GM23338 (cell line): Measurements from ENCODE around the gene CDK10. TPM values are rescaled to one million over a fixed set of nuclear protein-coding genes. Genes with fewer than 3 reads are reported as not detected.

ENCODE experiments used
- ATAC-seq: fragments of 200-7000 bp; cut with Tn5 transposase; 3 replicates; pipeline ENCODE4 v1.9.1; 2020
- DNase-seq: peaks from one replicate; pipeline ENCODE4 v3.0.0-alpha.2; 2015; ENCODE audit warnings: low spot score
- H2AFZ ChIP-seq: fragments of 200-600 bp; sonication (generic); 2 replicates; pipeline ENCODE4 v1.8.0; 2016; ENCODE audit warnings: antibody characterized with exemption, mild to moderate bottlenecking, moderate library complexity
- H3F3A ChIP-seq: fragments of 200-600 bp; sonication (generic); replicated peaks from 2 replicates; pipeline ENCODE4 v1.8.0; 2017; ENCODE audit warnings: antibody characterized with exemption, mixed run types, low read depth
- H3K27ac ChIP-seq: fragments of 200-600 bp; sonication (generic); 2 replicates; pipeline ENCODE4 v1.6.1; 2016; ENCODE audit warnings: low read depth
- H3K27me3 ChIP-seq: fragments of 200-600 bp; sonication (generic); 2 replicates; pipeline ENCODE4 v1.8.0; 2016; ENCODE audit warnings: mild to moderate bottlenecking, mixed run types, moderate library complexity; ENCODE audit not compliant: insufficient read depth
- H3K36me3 ChIP-seq: fragments of 200-600 bp; sonication (generic); 2 replicates; pipeline ENCODE4 v1.8.0; 2016; ENCODE audit warnings: mild to moderate bottlenecking; ENCODE audit not compliant: insufficient read depth
- H3K4me1 ChIP-seq: fragments of 200-600 bp; sonication (generic); 2 replicates; pipeline ENCODE4 v1.8.0; 2016; ENCODE audit warnings: mild to moderate bottlenecking, moderate library complexity; ENCODE audit not compliant: insufficient read depth
- H3K4me2 ChIP-seq: fragments of 200-600 bp; sonication (generic); 2 replicates; pipeline ENCODE4 v1.7.1; 2017; ENCODE audit warnings: mixed run types
- H3K4me3 ChIP-seq: fragments of 200-600 bp; sonication (generic); 2 replicates; pipeline ENCODE4 v1.6.1; 2016; ENCODE audit warnings: mixed run types
- H3K79me2 ChIP-seq: fragments of 200-600 bp; sonication (generic); replicated peaks from 2 replicates; pipeline ENCODE4 v1.8.0; 2017; ENCODE audit warnings: mild to moderate bottlenecking; ENCODE audit not compliant: insufficient read depth
- H3K9me2 ChIP-seq: fragments of 200-600 bp; sonication (generic); 2 replicates; pipeline ENCODE4 v1.8.0; 2017; ENCODE audit not compliant: insufficient read depth
- H4K20me1 ChIP-seq: fragments of 200-600 bp; sonication (generic); replicated peaks from 2 replicates; pipeline ENCODE4 v1.8.0; 2017; ENCODE audit warnings: mild to moderate bottlenecking; ENCODE audit not compliant: insufficient read depth
- H3K27ac Mint-ChIP-seq: 2 replicates; pipeline ENCODE4 v1.8.0; 2020; ENCODE audit warnings: inconsistent platforms, mild to moderate bottlenecking, moderate library complexity, mixed read lengths
- H3K27me3 Mint-ChIP-seq: 3 replicates; pipeline ENCODE4 v1.8.0; 2022; ENCODE audit warnings: low read depth, mild to moderate bottlenecking, moderate library complexity, mixed read lengths, inconsistent platforms; ENCODE audit not compliant: insufficient read depth, poor library complexity
- H3K36me3 Mint-ChIP-seq: 3 replicates; pipeline ENCODE4 v1.8.0; 2021; ENCODE audit warnings: low read depth, mild to moderate bottlenecking, inconsistent platforms, moderate library complexity, mixed read lengths
- H3K4me1 Mint-ChIP-seq: 3 replicates; pipeline ENCODE4 v1.8.0; 2020; ENCODE audit warnings: mild to moderate bottlenecking, inconsistent platforms, mixed read lengths
- H3K4me3 Mint-ChIP-seq: 3 replicates; pipeline ENCODE4 v1.8.0; 2021; ENCODE audit warnings: moderate library complexity, mild to moderate bottlenecking, inconsistent platforms, mixed read lengths
- H3K9me3 Mint-ChIP-seq: 3 replicates; pipeline ENCODE4 v1.8.0; 2020; ENCODE audit warnings: moderate library complexity, mild to moderate bottlenecking, inconsistent platforms, mixed read lengths
- CREB1 ChIP-seq: fragments of 250-450 bp; sonication (Bioruptor Pico); IDR thresholded peaks from 2 replicates; pipeline ENCODE4 v1.5.0; 2020; ENCODE audit warnings: low read depth, mild to moderate bottlenecking, moderate library complexity
- EZH2 ChIP-seq: fragments of 200-600 bp; sonication (generic); IDR thresholded peaks from one replicate; pipeline ENCODE4 v1.8.0; 2017; ENCODE audit warnings: antibody characterized with exemption, mild to moderate bottlenecking, low read depth; ENCODE audit not compliant: unreplicated experiment
- EZH2phosphoT487 ChIP-seq: fragments of 200-600 bp; sonication (generic); IDR thresholded peaks from one replicate; pipeline ENCODE4 v1.8.1; 2018; ENCODE audit warnings: antibody characterized with exemption; ENCODE audit not compliant: unreplicated experiment
- JUNB ChIP-seq: IDR thresholded peaks from one replicate; pipeline ENCODE4 v1.6.1; 2016; ENCODE audit warnings: antibody characterized with exemption; ENCODE audit not compliant: unreplicated experiment
- NANOG ChIP-seq: IDR thresholded peaks from 2 replicates; pipeline ENCODE4 v1.6.1; 2016; ENCODE audit warnings: antibody characterized with exemption, borderline replicate concordance
- POLR2AphosphoS5 ChIP-seq: IDR thresholded peaks from 2 replicates; pipeline ENCODE4 v1.6.1; 2016; ENCODE audit warnings: antibody characterized with exemption, low read depth
- STAT1 ChIP-seq: IDR thresholded peaks from one replicate; pipeline ENCODE4 v1.6.1; 2016; ENCODE audit warnings: antibody characterized with exemption; ENCODE audit not compliant: unreplicated experiment
- ZNF114 ChIP-seq: fragments of 250-450 bp; sonication (Bioruptor Pico); IDR thresholded peaks from 2 replicates; pipeline ENCODE4 v1.5.0; 2020; ENCODE audit warnings: mild to moderate bottlenecking, moderate library complexity
- ZNF331 ChIP-seq: fragments of 250-450 bp; sonication (Bioruptor Pico); IDR thresholded peaks from 2 replicates; pipeline ENCODE4 v1.5.0; 2020; ENCODE audit warnings: low read depth, mild to moderate bottlenecking, moderate library complexity
- ZNF462 ChIP-seq: fragments of 250-450 bp; sonication (Bioruptor Pico); IDR thresholded peaks from 2 replicates; pipeline ENCODE4 v1.5.0; 2020; ENCODE audit warnings: mild to moderate bottlenecking, moderate library complexity
- polyA plus RNA-seq: library from polyadenylated mRNA; unstranded; fragments of >200 nt; fragmentation: Nextera tagmentation; extraction: Ambion mirVana; gene quantifications from 2 replicates; pipeline ENCODE4 v1.2.1, GENCODE V29; 2016
- total RNA-seq: library from RNA; depleted of rRNA; stranded (reverse); fragments of >200 nt; shearing (Covaris generic); gene quantifications from 2 replicates; pipeline ENCODE4 v1.2.3, GENCODE V29; 2014
- TF ChIP-seq, protein P1 (sequence below), 2 experiments: fragments of 200-600 bp in 1 of 2; sonication (generic) in 1 of 2; conservative IDR thresholded peaks; 2 replicates each; pipeline versions ENCODE4 v1.5.1 to v1.6.1; 2016 to 2017; ENCODE audit warnings: antibody characterized with exemption in 2 of 2, low read depth in 2 of 2, mild to moderate bottlenecking in 2 of 2, moderate library complexity in 1 of 2
- TF ChIP-seq, protein P2 (sequence below): IDR thresholded peaks from 2 replicates; pipeline ENCODE4 v1.6.1; 2016; ENCODE audit warnings: antibody characterized with exemption
- TF ChIP-seq, protein P3 (sequence below): IDR thresholded peaks from one replicate; pipeline ENCODE4 v1.6.1; 2018; ENCODE audit warnings: antibody characterized with exemption; ENCODE audit not compliant: unreplicated experiment

The CDK10 gene
- total and polyA plus RNA-seq, 2 experiments from 2014 or later: 64.6 to 88.0 TPM

DNA sequence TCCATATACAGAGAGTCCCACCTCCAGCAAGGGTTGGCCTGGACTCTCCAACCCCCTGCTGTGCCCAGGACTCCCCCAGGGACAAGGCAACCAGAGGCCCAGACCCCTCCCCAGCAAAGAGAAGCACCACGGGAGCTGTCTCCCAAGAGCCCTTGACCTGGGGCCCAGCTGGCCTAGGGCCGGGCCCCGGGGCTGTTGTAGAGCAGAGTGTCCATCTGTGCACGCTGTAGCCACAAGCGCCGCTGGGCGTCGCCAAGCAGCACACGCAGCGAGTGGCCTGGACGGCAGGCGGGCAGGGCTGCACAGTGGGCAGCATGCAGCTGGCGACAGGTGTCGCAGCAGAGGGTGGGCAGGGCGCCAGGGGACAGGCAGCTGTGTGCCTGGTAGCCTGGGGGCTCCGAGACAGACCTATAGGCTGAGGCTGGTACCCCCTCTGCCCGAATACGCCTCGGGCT lies 10.7 kb downstream of the CDK10 start:
- no peaks in the 10 kb centered on the region for H3K9me3 Mint-ChIP-seq
- no peak for ATAC-seq
- no peak overlapping the region for H3K27ac Mint-ChIP-seq

More for the DNA sequence above, 10.7 kb downstream of the CDK10 start:
- TF ChIP-seq, protein P1, sequence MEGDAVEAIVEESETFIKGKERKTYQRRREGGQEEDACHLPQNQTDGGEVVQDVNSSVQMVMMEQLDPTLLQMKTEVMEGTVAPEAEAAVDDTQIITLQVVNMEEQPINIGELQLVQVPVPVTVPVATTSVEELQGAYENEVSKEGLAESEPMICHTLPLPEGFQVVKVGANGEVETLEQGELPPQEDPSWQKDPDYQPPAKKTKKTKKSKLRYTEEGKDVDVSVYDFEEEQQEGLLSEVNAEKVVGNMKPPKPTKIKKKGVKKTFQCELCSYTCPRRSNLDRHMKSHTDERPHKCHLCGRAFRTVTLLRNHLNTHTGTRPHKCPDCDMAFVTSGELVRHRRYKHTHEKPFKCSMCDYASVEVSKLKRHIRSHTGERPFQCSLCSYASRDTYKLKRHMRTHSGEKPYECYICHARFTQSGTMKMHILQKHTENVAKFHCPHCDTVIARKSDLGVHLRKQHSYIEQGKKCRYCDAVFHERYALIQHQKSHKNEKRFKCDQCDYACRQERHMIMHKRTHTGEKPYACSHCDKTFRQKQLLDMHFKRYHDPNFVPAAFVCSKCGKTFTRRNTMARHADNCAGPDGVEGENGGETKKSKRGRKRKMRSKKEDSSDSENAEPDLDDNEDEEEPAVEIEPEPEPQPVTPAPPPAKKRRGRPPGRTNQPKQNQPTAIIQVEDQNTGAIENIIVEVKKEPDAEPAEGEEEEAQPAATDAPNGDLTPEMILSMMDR (conservative IDR thresholded peaks at IDR 0.05; ENCODE audit: low read depth in 2 of 2): no peak
- no peak for TF ChIP-seq POLR2AphosphoS5
- TF ChIP-seq NANOG: no peak
- TF ChIP-seq CREB1 (CRISPR knock-in tag): no peak
- TF ChIP-seq ZNF331: no peak
- TF ChIP-seq ZNF114 (CRISPR knock-in tag): no peak
- no peak for TF ChIP-seq EZH2phosphoT487
- TF ChIP-seq, protein P2, sequence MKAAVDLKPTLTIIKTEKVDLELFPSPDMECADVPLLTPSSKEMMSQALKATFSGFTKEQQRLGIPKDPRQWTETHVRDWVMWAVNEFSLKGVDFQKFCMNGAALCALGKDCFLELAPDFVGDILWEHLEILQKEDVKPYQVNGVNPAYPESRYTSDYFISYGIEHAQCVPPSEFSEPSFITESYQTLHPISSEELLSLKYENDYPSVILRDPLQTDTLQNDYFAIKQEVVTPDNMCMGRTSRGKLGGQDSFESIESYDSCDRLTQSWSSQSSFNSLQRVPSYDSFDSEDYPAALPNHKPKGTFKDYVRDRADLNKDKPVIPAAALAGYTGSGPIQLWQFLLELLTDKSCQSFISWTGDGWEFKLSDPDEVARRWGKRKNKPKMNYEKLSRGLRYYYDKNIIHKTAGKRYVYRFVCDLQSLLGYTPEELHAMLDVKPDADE: no peak
- no peak for TF ChIP-seq STAT1
- no peak for TF ChIP-seq ZNF462 (CRISPR knock-in tag)
- TF ChIP-seq EZH2: no peak
- TF ChIP-seq, protein P3, sequence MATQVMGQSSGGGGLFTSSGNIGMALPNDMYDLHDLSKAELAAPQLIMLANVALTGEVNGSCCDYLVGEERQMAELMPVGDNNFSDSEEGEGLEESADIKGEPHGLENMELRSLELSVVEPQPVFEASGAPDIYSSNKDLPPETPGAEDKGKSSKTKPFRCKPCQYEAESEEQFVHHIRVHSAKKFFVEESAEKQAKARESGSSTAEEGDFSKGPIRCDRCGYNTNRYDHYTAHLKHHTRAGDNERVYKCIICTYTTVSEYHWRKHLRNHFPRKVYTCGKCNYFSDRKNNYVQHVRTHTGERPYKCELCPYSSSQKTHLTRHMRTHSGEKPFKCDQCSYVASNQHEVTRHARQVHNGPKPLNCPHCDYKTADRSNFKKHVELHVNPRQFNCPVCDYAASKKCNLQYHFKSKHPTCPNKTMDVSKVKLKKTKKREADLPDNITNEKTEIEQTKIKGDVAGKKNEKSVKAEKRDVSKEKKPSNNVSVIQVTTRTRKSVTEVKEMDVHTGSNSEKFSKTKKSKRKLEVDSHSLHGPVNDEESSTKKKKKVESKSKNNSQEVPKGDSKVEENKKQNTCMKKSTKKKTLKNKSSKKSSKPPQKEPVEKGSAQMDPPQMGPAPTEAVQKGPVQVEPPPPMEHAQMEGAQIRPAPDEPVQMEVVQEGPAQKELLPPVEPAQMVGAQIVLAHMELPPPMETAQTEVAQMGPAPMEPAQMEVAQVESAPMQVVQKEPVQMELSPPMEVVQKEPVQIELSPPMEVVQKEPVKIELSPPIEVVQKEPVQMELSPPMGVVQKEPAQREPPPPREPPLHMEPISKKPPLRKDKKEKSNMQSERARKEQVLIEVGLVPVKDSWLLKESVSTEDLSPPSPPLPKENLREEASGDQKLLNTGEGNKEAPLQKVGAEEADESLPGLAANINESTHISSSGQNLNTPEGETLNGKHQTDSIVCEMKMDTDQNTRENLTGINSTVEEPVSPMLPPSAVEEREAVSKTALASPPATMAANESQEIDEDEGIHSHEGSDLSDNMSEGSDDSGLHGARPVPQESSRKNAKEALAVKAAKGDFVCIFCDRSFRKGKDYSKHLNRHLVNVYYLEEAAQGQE: no peak
- no peak for TF ChIP-seq JUNB
- H3K27me3 ChIP-seq: no peaks in the 10 kb centered on the region
- no peaks in the 10 kb centered on the region for H3K9me2 ChIP-seq
- no peak overlapping the region for H3K27ac ChIP-seq
- peaks cover 28% of the 10 kb centered on the region for H3K36me3 Mint-ChIP-seq
- peaks cover 3% of the 10 kb centered on the region; the same call in 1 of the 3 replicates for H3K4me1 Mint-ChIP-seq
- peaks cover 15% of the 10 kb centered on the region; the same call in 1 of the 2 replicates for H3F3A ChIP-seq
- H3K4me3 ChIP-seq: no peak overlapping the region
- H2AFZ ChIP-seq: no peak overlapping the region
- no peaks in the 10 kb centered on the region for H3K79me2 ChIP-seq
- no peak overlapping the region for H3K4me2 ChIP-seq
- H3K4me3 Mint-ChIP-seq: no peak overlapping the region
- peaks cover 4% of the 10 kb centered on the region for H4K20me1 ChIP-seq
- no peak for DNase-seq
- H3K27me3 Mint-ChIP-seq: peaks cover 19% of the 10 kb centered on the region
- H3K36me3 ChIP-seq: 0 out of 2 replicates have a peak, but pooled peaks cover 2% of the 10 kb centered on the region
- H3K4me1 ChIP-seq: peaks cover 7% of the 10 kb centered on the region; the same call in 1 of the 2 replicates
